Measurements from ENCODE around the gene ZAP70. TPM values are rescaled to one million over a fixed set of nuclear protein-coding genes. Genes with fewer than 3 reads are reported as not detected.

The ZAP70 gene
- total RNA-seq, 1 experiment from 2014 or later: not detected

- no peak for DNase-seq (ENCODE audit: low read depth, low spot score)
- in situ Hi-C loops (cut with HindIII; ENCODE audit: low pct_unique_long_range_greater_than_20kb, low sequenced_read_pairs): no loop called here
These were observed 25.0 kb downstream of the ZAP70 start for GRCh38 chr2:97738179-97739019.

DNA sequence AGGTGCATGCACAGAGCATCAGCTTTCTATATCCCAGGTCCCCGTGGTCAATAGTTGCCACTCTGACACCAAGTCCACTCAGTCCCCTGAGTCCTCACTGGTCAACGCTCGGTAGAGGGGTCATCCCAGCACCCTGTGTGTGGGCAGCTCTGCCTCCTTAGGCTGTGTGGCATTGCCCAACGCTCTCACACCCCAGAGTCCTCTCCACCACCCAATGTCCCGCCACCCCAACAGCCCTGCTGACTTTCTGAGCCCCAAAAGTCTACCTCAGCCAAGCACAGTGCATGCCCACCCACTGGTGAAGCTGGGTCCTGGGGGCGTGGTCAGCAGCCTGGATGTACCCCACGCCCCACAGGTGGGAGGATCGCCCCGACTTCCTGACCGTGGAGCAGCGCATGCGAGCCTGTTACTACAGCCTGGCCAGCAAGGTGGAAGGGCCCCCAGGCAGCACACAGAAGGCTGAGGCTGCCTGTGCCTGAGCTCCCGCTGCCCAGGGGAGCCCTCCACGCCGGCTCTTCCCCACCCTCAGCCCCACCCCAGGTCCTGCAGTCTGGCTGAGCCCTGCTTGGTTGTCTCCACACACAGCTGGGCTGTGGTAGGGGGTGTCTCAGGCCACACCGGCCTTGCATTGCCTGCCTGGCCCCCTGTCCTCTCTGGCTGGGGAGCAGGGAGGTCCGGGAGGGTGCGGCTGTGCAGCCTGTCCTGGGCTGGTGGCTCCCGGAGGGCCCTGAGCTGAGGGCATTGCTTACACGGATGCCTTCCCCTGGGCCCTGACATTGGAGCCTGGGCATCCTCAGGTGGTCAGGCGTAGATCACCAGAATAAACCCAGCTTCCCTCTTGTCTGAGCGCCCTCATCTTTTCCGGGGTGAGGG is 25.9 kb downstream of the ZAP70 start:
- DNase-seq (ENCODE audit: low read depth, low spot score): no peak
- in situ Hi-C loops (cut with HindIII; ENCODE audit: low pct_unique_long_range_greater_than_20kb, low sequenced_read_pairs): no loop called here

DNA sequence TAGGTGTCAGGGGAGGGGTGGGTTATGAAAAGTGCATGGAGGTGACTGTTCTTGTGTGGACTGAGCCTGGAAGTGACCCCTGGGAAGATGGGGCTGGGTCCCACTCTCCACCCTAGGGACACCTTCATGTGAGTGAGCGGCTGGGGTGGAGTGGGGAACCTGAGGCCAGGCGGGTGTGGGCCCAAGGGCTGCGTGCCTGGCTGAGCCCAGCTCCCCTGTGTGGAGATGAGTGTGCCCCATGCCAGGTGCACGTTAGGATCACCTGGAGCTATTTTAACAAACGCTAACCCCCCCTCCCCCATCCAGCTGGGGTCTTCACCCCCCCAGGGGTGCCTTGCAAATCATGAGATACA is 26.5 kb downstream of the ZAP70 start:
- DNase-seq (ENCODE audit: low read depth, low spot score): no peak
- in situ Hi-C loops (cut with HindIII; ENCODE audit: low pct_unique_long_range_greater_than_20kb, low sequenced_read_pairs): no loop called here

DNA sequence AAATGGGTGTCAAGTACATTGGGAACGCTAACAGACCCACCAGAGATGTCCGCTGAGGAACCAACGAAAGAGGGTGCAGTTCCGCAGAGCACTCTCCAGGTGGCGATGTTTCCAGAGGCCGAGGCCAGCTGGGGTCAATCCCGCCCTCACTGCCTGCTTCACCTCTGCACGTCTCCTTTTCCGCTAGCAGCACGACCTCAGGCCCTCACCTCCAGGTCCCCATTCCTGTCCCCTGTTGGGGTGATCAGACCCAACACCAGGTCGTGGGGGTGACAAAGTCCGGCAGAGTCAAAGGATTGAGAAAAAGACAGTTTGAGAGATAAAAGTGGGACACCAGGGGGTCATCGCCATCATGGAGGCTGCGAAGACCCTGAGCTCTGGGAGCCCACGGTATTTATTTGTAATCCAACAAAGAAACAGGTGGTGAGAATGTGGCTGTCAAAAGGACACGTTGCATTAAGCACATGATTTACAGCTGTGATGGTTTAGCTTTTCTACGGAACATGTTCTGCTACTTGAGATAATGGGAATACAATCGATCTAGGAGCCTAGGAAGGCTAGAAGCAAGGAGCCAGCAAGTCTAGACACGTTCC is 27.3 kb downstream of the ZAP70 start:
- in situ Hi-C loops (cut with HindIII; ENCODE audit: low pct_unique_long_range_greater_than_20kb, low sequenced_read_pairs): no loop called here
- peak; percentile 54 for DNase-seq (ENCODE audit: low read depth, low spot score)

DNA sequence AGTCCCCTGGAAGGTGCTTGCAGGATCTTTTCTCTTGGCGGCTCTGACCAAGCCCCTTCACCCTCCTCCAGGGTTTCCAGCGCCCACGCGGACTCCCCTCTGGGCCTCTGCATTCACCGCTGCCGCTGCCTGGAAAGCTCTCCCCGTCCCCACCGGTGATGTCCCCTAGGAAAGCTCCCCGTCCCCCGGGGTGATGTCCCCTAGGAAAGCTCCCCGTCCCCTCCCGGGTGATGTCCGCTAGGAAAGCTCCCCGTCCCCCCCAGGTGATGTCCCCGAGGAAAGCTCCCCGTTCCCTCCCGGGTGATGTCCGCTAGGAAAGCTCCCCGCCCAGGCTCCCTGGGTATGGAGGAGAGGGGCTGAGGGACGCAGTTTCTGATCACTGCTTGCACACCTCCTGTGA is 27.9 kb downstream of the ZAP70 start:
- DNase-seq (ENCODE audit: low read depth, low spot score): no peak
- in situ Hi-C loops (cut with HindIII; ENCODE audit: low pct_unique_long_range_greater_than_20kb, low sequenced_read_pairs): no loop called here

DNA sequence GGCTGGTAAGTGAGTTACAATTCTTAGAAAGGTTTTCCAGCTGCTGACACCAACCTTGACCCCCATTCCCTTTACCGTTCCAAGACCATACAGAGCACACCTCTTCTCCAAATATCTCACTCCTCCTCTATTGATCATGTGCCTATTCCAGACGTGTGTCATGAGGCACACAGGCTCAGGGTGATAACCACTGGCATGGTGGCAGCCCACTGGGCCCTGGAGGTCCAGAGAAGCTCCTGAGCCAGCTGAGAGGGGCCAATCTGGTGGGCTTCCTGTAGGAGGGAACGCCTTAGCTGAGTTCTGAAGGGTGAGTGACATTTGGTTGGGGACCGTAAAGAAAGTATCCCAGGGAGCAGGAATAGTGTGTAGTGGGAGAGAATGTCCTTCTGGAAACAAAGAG is 28.3 kb downstream of the ZAP70 start:
- no peak for DNase-seq (ENCODE audit: low read depth, low spot score)

DNA sequence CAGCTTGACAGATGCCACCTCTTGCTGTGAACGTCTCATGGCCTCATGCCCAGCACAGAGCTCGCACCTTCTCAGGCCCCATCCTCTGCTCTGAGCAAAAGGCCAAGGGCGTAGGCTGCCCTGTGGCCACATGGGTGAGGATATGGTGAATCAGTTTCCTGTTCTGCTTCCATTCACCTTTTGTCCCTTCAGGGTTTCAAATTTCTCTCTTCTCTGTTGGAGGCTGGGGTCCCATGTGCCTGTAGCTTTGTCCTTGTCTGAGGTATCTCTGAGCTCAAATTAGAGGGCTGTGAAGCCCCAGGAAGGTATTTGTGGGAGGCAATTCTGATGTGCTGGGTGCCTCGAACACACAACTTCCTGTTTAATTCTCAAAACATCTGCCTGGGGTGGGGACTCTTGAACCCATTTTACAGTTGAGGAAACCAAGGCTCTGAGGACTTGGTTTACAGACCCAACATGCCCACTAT is 29.0 kb downstream of the ZAP70 start:
- in situ Hi-C loops (cut with HindIII; ENCODE audit: low pct_unique_long_range_greater_than_20kb, low sequenced_read_pairs): no loop called here
- DNase-seq (ENCODE audit: low read depth, low spot score): no peak

More for the DNA sequence above, 28.3 kb downstream of the ZAP70 start:
- in situ Hi-C loops (cut with HindIII; ENCODE audit: low pct_unique_long_range_greater_than_20kb, low sequenced_read_pairs): no loop called here

GRCh38 chr2:97743913-97744312 is 30.5 kb downstream of the ZAP70 start:
- no peak for DNase-seq (ENCODE audit: low read depth, low spot score)
- in situ Hi-C loops (cut with HindIII; ENCODE audit: low pct_unique_long_range_greater_than_20kb, low sequenced_read_pairs): no loop called here

DNA sequence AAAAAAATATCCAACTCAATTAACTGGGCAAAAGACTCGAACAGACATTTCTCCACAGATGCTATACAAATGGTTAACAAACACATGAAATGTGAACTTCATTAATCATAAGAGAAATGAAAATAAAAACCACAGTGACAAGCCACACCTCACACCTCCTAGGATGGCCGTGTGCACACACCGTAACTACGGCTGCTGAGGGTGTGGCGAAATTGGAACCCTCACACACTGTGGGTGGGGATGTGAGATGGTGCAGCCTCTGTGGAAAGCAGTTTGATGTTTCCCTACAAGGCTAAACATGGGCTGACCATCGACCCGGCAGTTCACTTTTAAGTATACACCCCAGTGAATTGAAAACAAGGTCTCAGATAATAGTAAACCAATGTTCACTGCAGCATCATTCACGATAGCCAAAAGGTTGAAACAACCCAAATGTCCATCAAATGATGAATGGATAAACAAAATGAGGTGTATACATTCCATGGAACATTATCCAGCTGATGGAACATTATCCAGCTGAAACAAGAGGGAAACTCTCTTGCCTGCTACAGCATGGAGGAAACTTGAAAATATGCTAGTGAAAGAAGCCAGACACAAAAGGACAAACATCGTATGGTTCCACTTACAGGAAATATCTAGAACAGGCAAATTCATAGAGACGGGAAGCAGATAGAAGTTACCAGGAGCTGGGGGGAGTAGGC is 32.2 kb downstream of the ZAP70 start:
- no peak for DNase-seq (ENCODE audit: low read depth, low spot score)
- in situ Hi-C loops (cut with HindIII; ENCODE audit: low pct_unique_long_range_greater_than_20kb, low sequenced_read_pairs): no loop called here

- in situ Hi-C loops (cut with HindIII; ENCODE audit: low pct_unique_long_range_greater_than_20kb, low sequenced_read_pairs): no loop called here
- DNase-seq (ENCODE audit: low read depth, low spot score): no peak
These were observed 33.9 kb downstream of the ZAP70 start for GRCh38 chr2:97747285-97747684.

DNA sequence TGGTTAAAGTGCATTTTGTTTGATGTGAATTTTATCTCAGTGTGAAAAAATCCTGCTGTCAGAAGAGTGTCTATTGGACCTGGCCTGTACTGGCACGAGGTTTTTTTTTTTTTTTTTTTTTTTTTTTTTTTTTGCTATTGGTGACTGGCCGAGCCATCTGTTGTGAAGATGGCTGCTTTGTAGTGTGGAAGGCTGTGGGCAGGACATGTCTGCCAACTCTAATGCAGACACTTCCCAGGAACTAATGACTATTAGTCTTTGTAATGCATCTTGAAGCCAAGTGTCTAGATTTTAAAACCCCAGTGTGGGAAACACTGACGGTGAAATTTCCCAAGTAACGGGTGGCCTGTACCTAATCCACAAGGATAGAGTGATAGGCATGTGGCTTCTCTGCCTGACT is 34.3 kb downstream of the ZAP70 start:
- DNase-seq (ENCODE audit: low read depth, low spot score): no peak
- in situ Hi-C loops (cut with HindIII; ENCODE audit: low pct_unique_long_range_greater_than_20kb, low sequenced_read_pairs): no loop called here

GRCh38 chr2:97749581-97749980 is 36.2 kb downstream of the ZAP70 start:
- DNase-seq (ENCODE audit: low read depth, low spot score): no peak
- in situ Hi-C loops (cut with HindIII; ENCODE audit: low pct_unique_long_range_greater_than_20kb, low sequenced_read_pairs): no loop called here

DNA sequence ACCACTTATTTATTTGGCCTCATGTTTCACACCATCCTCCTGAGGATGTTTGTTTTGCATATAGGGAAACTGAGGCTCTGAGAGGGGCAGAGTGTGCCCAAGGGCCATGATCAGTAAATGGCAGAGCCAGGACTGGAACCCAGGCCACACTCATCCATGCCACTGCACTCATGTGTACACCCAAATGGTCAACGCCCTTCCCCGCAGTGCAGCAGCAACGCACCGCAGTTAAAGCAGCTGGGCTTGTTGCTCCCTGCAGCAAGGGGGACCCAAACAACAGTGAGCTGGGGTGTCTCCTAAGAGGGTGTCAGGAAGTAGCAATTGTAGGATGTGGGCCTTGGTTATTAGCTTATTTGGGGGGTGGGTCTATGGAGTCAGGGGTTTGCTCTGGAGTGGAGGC is 36.6 kb downstream of the ZAP70 start:
- no peak for DNase-seq (ENCODE audit: low read depth, low spot score)
- in situ Hi-C loops (cut with HindIII; ENCODE audit: low pct_unique_long_range_greater_than_20kb, low sequenced_read_pairs): no loop called here

GRCh38 chr2:97751752-97752151 is 38.4 kb downstream of the ZAP70 start:
- in situ Hi-C loops (cut with HindIII; ENCODE audit: low pct_unique_long_range_greater_than_20kb, low sequenced_read_pairs): no loop called here
- peak; percentile 37 for DNase-seq (ENCODE audit: low read depth, low spot score)

DNA sequence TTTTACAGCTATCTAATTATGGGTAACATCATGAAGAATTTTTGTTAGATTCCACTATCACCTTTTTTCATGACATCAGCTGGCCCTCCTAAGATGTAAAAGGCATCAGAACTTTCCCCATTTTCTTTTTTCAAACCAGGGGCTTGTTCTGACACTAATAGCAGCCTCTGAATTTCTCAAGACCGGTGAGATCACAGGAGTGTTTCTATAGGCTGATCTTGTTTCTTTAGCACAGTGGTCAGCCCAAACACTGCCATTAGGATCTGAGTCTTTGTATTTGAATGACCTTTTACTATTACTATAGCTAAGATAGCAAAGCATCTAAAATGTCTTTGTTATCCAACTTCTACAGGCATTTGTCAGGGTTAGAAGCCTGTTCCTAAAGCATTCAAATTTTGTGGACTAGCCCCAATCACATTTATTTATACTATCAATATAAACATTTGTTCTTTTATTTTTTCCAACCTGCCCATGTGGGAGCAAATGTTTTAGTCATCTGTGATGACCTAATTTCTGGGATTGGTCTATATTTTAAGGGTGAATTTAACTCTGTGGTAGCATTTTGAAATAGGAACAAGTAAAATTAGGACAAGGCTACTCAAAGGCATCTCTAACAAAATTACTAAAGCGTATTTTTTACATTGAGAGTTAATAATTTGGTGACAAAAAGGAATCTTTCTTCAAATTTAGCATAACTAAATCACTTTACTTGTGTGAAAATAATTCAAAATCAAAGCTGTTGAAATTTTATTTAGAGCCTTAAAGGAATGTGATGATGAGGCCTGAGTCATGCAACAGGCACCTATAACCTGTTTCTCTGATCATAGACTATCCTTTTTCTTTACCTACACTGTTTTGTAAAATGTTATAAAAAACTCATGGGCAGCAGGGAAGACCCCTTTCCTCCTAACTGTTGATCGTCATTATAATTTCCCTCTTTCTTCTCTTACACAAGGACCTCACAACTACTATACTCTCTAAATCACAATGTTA is 39.3 kb downstream of the ZAP70 start:
- in situ Hi-C loops (cut with HindIII; ENCODE audit: low pct_unique_long_range_greater_than_20kb, low sequenced_read_pairs): no loop called here
- DNase-seq (ENCODE audit: low read depth, low spot score): no peak

DNA sequence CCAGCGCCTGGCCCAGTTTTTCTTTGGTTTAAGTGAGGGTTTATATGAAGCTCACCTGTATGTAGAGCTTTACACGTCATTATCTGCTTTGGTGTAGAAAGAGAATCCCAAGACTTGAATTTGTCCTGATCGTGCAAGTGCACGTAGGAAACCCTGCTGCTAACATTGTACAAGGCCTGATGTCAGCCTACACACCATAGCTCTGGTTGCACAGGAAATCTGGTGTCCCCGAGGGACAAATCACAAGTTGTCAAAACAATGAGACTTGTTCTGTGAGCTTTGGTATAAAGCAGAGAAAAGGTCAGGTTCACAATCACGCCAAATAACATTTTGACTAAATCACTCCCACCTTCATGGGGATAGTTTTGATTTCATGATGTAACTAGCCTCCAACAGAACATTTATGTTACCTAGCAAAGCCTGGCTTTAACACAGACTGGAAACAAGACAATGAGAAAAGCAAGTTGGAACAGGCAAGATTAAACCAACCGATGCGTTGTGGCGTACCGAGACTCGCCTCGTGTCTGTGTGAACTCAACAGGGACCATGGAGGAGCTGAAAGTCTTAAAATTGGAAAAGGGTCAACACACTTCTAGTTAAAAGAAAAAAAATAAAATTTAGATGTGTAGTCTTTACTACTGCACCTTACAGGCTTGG is 41.4 kb downstream of the ZAP70 start:
- DNase-seq (ENCODE audit: low read depth, low spot score): peak; percentile 47
- in situ Hi-C loops (cut with HindIII; ENCODE audit: low pct_unique_long_range_greater_than_20kb, low sequenced_read_pairs): no loop called here

All from SK-MEL-5 (cell line).